ENCODE results near the gene SPTBN4. TPM values are rescaled to one million over a fixed set of nuclear protein-coding genes. Genes with fewer than 3 reads are reported as not detected.

Gene SPTBN4
- total RNA-seq, 1 donor from 2014 or later = 161 TPM

DNA sequence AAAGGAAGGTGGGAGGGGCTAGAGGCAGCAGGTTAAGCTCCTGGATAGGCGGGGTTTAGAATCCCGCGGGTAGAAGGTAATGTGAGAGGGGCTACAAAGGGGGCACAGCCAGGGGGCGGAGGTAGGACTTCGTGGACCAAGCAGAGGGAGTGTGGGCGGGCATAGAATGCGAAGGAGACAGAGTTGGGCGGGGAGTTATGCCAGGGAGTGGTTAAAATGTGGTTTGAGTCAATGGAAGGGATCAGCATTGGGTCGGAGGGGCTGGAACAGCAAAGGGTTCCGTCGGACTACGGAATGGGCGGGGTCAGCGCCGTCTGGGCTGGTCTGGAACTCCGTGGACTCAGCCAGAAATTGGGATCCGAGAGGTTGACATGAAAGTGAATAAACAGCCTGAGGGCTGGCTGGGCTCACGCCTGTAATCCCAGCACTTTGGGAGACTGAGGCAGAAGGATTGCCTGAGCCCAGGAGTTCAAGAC is 137.4 kb downstream of the SPTBN4 start:
- Mint-ChIP-seq H3K27ac (ENCODE audit: unreplicated experiment) (no peak overlapping the region), H3K27me3 (ENCODE audit: unreplicated experiment) (peaks cover 29% of the 10 kb centered on the region), H3K36me3 (ENCODE audit: unreplicated experiment) (peaks cover 5% of the 10 kb centered on the region), H3K4me1 (ENCODE audit: low read depth, unreplicated experiment) (peaks cover 14% of the 10 kb centered on the region), H3K4me3 (ENCODE audit: unreplicated experiment) (peak overlapping the region; percentile 82), H3K9me3 (ENCODE audit: unreplicated experiment) (peaks cover 5% of the 10 kb centered on the region)
- DNase-seq = no peak
- TF ChIP-seq, protein P1, sequence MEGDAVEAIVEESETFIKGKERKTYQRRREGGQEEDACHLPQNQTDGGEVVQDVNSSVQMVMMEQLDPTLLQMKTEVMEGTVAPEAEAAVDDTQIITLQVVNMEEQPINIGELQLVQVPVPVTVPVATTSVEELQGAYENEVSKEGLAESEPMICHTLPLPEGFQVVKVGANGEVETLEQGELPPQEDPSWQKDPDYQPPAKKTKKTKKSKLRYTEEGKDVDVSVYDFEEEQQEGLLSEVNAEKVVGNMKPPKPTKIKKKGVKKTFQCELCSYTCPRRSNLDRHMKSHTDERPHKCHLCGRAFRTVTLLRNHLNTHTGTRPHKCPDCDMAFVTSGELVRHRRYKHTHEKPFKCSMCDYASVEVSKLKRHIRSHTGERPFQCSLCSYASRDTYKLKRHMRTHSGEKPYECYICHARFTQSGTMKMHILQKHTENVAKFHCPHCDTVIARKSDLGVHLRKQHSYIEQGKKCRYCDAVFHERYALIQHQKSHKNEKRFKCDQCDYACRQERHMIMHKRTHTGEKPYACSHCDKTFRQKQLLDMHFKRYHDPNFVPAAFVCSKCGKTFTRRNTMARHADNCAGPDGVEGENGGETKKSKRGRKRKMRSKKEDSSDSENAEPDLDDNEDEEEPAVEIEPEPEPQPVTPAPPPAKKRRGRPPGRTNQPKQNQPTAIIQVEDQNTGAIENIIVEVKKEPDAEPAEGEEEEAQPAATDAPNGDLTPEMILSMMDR (IDR thresholded peaks at IDR 0.05; ENCODE audit: partially characterized antibody, unreplicated experiment) = no peak

DNA sequence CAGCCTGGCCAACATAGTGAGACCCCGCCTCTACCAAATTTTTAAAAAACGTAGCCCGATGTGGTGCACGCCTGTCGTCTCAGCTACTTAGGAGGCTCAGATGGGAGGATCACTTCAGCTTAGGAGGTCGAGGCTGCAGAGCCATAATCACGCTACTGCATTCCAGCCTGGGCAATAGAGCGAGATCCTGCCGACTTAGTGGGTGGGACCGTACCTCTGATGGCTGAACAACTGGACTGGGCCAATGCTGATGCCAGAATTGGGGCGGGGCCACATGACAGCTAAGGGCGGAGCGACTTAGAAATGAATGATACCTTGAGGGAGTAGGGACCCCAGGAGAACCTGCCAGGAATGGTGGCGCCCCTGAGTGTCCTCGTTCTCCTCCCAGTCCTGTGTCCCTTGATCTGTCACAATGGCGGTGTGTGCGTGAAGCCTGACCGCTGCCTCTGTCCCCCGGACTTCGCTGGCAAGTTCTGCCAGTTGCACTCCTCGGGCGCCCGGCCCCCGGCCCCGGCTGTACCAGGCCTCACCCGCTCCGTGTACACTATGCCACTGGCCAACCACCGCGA is 137.9 kb downstream of the SPTBN4 start:
- H3K4me3 Mint-ChIP-seq (ENCODE audit: unreplicated experiment) = peak overlapping the region; percentile 82
- H3K27ac Mint-ChIP-seq (ENCODE audit: unreplicated experiment) = no peak overlapping the region
- H3K9me3 Mint-ChIP-seq (ENCODE audit: unreplicated experiment) = peaks cover 5% of the 10 kb centered on the region
- peaks cover 6% of the 10 kb centered on the region for H3K36me3 Mint-ChIP-seq (ENCODE audit: unreplicated experiment)
- H3K27me3 Mint-ChIP-seq (ENCODE audit: unreplicated experiment) = peaks cover 29% of the 10 kb centered on the region
- no peak for DNase-seq
- H3K4me1 Mint-ChIP-seq (ENCODE audit: low read depth, unreplicated experiment) = peaks cover 12% of the 10 kb centered on the region
- TF ChIP-seq, protein P1 (IDR thresholded peaks at IDR 0.05; ENCODE audit: partially characterized antibody, unreplicated experiment) = no peak

DNA sequence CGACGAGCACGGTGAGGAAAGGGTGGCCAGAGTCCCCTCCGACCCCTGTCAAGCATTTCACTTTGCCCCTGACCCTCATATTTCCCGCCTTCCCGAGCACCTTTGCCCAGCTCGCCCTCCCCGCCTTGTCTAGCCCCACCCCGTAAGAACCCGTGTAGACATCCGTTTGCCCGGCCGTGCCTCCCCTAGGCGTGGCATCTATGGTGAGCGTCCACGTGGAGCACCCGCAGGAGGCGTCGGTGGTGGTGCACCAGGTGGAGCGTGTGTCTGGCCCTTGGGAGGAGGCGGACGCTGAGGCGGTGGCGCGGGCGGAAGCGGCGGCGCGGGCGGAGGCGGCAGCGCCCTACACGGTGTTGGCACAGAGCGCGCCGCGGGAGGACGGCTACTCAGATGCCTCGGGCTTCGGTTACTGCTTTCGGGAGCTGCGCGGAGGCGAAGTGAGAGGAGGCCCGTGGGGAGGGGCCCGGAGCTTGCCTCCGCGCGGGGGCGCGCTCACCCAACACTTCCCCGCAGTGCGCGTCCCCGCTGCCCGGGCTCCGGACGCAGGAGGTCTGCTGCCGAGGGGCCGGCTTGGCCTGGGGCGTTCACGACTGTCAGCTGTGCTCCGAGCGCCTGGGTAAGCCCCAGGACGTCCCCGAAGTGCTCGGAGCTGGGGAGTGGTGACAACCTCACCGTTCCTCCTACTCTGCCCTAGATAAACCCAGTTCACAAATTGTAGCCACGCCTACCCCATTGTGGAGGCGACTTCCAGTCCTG is 138.6 kb downstream of the SPTBN4 start:
- Mint-ChIP-seq H3K36me3 (ENCODE audit: unreplicated experiment) (peaks cover 6% of the 10 kb centered on the region), H3K27ac (ENCODE audit: unreplicated experiment) (peak overlapping the region; percentile 28), H3K9me3 (ENCODE audit: unreplicated experiment) (peaks cover 5% of the 10 kb centered on the region), H3K27me3 (ENCODE audit: unreplicated experiment) (peaks cover 29% of the 10 kb centered on the region), H3K4me1 (ENCODE audit: low read depth, unreplicated experiment) (peaks cover 11% of the 10 kb centered on the region), H3K4me3 (ENCODE audit: unreplicated experiment) (peak overlapping the region; percentile 87)
- TF ChIP-seq, protein P1 (IDR thresholded peaks at IDR 0.05; ENCODE audit: partially characterized antibody, unreplicated experiment) = peak; percentile 17
- DNase-seq = peak; percentile 60

DNA sequence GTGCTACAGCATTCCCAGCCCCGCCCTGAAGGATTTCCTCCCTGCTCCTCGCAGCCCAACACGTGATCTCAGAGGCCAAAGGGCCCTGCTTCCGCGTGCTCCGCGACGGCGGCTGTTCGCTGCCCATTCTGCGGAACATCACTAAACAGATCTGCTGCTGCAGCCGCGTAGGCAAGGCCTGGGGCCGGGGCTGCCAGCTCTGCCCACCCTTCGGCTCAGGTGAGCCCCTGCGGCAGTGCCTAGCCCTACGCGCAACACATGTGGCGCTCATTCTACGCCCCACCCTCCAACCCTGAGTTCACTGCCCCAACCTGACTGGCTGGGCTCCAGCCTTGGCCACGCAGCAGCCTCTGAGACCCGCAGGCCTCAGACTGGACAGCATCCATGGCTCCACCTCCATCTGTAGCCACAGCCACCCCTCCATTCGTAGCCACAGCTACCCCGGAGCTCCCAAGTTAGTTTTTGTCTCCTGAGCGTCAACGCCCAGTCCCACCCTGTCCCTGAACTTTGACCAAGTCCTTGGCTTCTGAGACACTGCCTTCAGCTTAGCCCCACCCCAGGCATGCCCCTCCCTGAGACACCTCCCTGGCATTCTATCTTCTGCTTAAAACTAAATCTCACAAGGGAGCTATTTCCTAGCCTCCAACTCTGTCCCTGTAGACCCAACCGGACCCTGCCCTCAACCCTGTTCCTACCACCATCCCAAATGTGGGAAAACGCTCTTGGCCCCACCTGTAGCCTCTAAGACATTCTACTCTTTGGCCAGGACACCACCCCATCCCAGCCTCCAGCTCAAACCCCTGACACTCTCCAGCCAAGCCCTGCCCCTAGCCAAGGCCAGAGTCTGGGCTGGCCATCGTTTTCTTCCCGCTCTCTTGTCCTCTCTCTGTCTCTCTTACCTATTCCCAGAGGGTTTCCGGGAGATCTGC is 140.8 kb downstream of the SPTBN4 start:
- peaks cover 12% of the 10 kb centered on the region for H3K9me3 Mint-ChIP-seq (ENCODE audit: unreplicated experiment)
- H3K27me3 Mint-ChIP-seq (ENCODE audit: unreplicated experiment) = peaks cover 33% of the 10 kb centered on the region
- H3K4me1 Mint-ChIP-seq (ENCODE audit: low read depth, unreplicated experiment) = peaks cover 11% of the 10 kb centered on the region
- H3K4me3 Mint-ChIP-seq (ENCODE audit: unreplicated experiment) = peak overlapping the region; percentile 22
- peaks cover 6% of the 10 kb centered on the region for H3K36me3 Mint-ChIP-seq (ENCODE audit: unreplicated experiment)
- H3K27ac Mint-ChIP-seq (ENCODE audit: unreplicated experiment) = no peak overlapping the region
- TF ChIP-seq, protein P1 (IDR thresholded peaks at IDR 0.05; ENCODE audit: partially characterized antibody, unreplicated experiment) = no peak
- DNase-seq = no peak
